Measurements from ENCODE around the gene VRK3.

The VRK3 gene

GRCh38 chr19:50043967-50044366, 18.8 kb upstream of the VRK3 start:
- H3K9me3 ChIP-seq (ENCODE audit: insufficient read depth, low read depth, low read length): peaks cover 16% of the 10 kb centered on the region; the same call in 1 of the 2 replicates
- no peak overlapping the region for H3K4me2 ChIP-seq (ENCODE audit: low read depth, low read length, poor library complexity, severe bottlenecking)
- no peaks in the 10 kb centered on the region for H3K27me3 ChIP-seq (ENCODE audit: insufficient read depth, low read length, poor library complexity, severe bottlenecking)
- no peaks in the 10 kb centered on the region for H3K79me2 ChIP-seq (ENCODE audit: insufficient read depth, low read length)
- peaks cover 87% of the 10 kb centered on the region; the same call in 1 of the 2 replicates for H3K36me3 ChIP-seq (ENCODE audit: insufficient read depth, low read length)
- no peak overlapping the region for H2AFZ ChIP-seq (ENCODE audit: low read length)
- no peaks in the 10 kb centered on the region for H4K20me1 ChIP-seq (ENCODE audit: insufficient read depth, low read length, poor library complexity, severe bottlenecking)
- no peaks in the 10 kb centered on the region for H3F3A ChIP-seq (ENCODE audit: low read depth)
- no peak overlapping the region for H3K9ac ChIP-seq (ENCODE audit: low read depth, low read length, poor library complexity, severe bottlenecking)
- H3K4me1 ChIP-seq (ENCODE audit: insufficient read depth, low read length, poor library complexity, severe bottlenecking): no peaks in the 10 kb centered on the region
- no peak overlapping the region for H3K4me3 ChIP-seq (ENCODE audit: low read length, poor library complexity, severe bottlenecking)
- TF ChIP-seq, protein P1, sequence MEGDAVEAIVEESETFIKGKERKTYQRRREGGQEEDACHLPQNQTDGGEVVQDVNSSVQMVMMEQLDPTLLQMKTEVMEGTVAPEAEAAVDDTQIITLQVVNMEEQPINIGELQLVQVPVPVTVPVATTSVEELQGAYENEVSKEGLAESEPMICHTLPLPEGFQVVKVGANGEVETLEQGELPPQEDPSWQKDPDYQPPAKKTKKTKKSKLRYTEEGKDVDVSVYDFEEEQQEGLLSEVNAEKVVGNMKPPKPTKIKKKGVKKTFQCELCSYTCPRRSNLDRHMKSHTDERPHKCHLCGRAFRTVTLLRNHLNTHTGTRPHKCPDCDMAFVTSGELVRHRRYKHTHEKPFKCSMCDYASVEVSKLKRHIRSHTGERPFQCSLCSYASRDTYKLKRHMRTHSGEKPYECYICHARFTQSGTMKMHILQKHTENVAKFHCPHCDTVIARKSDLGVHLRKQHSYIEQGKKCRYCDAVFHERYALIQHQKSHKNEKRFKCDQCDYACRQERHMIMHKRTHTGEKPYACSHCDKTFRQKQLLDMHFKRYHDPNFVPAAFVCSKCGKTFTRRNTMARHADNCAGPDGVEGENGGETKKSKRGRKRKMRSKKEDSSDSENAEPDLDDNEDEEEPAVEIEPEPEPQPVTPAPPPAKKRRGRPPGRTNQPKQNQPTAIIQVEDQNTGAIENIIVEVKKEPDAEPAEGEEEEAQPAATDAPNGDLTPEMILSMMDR (conservative IDR thresholded peaks at IDR 0.05; ENCODE audit: low read length): no peak
- TF ChIP-seq EZH2phosphoT487 (IDR thresholded peaks at IDR 0.05; ENCODE audit: borderline replicate concordance): no peak
- H3K9me2 ChIP-seq (replicated peaks; ENCODE audit: low read depth, low read length): no peaks in the 10 kb centered on the region

GRCh38 chr19:50042363-50043024, 17.3 kb upstream of the VRK3 start:
- H3K4me1 ChIP-seq (ENCODE audit: insufficient read depth, low read length, poor library complexity, severe bottlenecking): no peaks in the 10 kb centered on the region
- H3K79me2 ChIP-seq (ENCODE audit: insufficient read depth, low read length): no peaks in the 10 kb centered on the region
- H2AFZ ChIP-seq (ENCODE audit: low read length): no peak overlapping the region
- H3K9me3 ChIP-seq (ENCODE audit: insufficient read depth, low read depth, low read length): peaks cover 16% of the 10 kb centered on the region; the same call in 1 of the 2 replicates
- H3K9me2 ChIP-seq (replicated peaks; ENCODE audit: low read depth, low read length): no peaks in the 10 kb centered on the region
- H3K9ac ChIP-seq (ENCODE audit: low read depth, low read length, poor library complexity, severe bottlenecking): no peak overlapping the region
- TF ChIP-seq, protein P1 (conservative IDR thresholded peaks at IDR 0.05; ENCODE audit: low read length): no peak
- TF ChIP-seq EZH2phosphoT487 (IDR thresholded peaks at IDR 0.05; ENCODE audit: borderline replicate concordance): no peak
- H3K4me2 ChIP-seq (ENCODE audit: low read depth, low read length, poor library complexity, severe bottlenecking): no peak overlapping the region
- no peaks in the 10 kb centered on the region for H3K27me3 ChIP-seq (ENCODE audit: insufficient read depth, low read length, poor library complexity, severe bottlenecking)
- H3K4me3 ChIP-seq (ENCODE audit: low read length, poor library complexity, severe bottlenecking): no peak overlapping the region
- H3F3A ChIP-seq (ENCODE audit: low read depth): no peaks in the 10 kb centered on the region
- peaks cover 88% of the 10 kb centered on the region; the same call in 1 of the 2 replicates for H3K36me3 ChIP-seq (ENCODE audit: insufficient read depth, low read length)
- no peaks in the 10 kb centered on the region for H4K20me1 ChIP-seq (ENCODE audit: insufficient read depth, low read length, poor library complexity, severe bottlenecking)

GRCh38 chr19:50040967-50041366, 15.8 kb upstream of the VRK3 start:
- no peaks in the 10 kb centered on the region for H3K4me1 ChIP-seq (ENCODE audit: insufficient read depth, low read length, poor library complexity, severe bottlenecking)
- no peaks in the 10 kb centered on the region for H3K27me3 ChIP-seq (ENCODE audit: insufficient read depth, low read length, poor library complexity, severe bottlenecking)
- H3K79me2 ChIP-seq (ENCODE audit: insufficient read depth, low read length): 0 out of 2 replicates have a peak, but pooled peaks cover 3% of the 10 kb centered on the region
- no peak for TF ChIP-seq EZH2phosphoT487 (IDR thresholded peaks at IDR 0.05; ENCODE audit: borderline replicate concordance)
- TF ChIP-seq, protein P1 (conservative IDR thresholded peaks at IDR 0.05; ENCODE audit: low read length): no peak
- no peaks in the 10 kb centered on the region for H3K9me2 ChIP-seq (replicated peaks; ENCODE audit: low read depth, low read length)
- peaks cover 16% of the 10 kb centered on the region; the same call in 1 of the 2 replicates for H3K9me3 ChIP-seq (ENCODE audit: insufficient read depth, low read depth, low read length)
- H4K20me1 ChIP-seq (ENCODE audit: insufficient read depth, low read length, poor library complexity, severe bottlenecking): no peaks in the 10 kb centered on the region
- H3K9ac ChIP-seq (ENCODE audit: low read depth, low read length, poor library complexity, severe bottlenecking): no peak overlapping the region
- no peaks in the 10 kb centered on the region for H3F3A ChIP-seq (ENCODE audit: low read depth)
- no peak overlapping the region for H2AFZ ChIP-seq (ENCODE audit: low read length)
- peaks cover 87% of the 10 kb centered on the region; the same call in 1 of the 2 replicates for H3K36me3 ChIP-seq (ENCODE audit: insufficient read depth, low read length)
- no peak overlapping the region for H3K4me3 ChIP-seq (ENCODE audit: low read length, poor library complexity, severe bottlenecking)
- no peak overlapping the region for H3K4me2 ChIP-seq (ENCODE audit: low read depth, low read length, poor library complexity, severe bottlenecking)
